C4-2B (cell line): Measurements from ENCODE around the gene SLC25A40.

ENCODE experiments used
- CTCF ChIP-seq: fragments of 450-650 bp; conservative IDR thresholded peaks from 2 replicates; pipeline ENCODE4 v1.5.1; 2017; ENCODE audit warnings: mild to moderate bottlenecking
- ZFX ChIP-seq: fragments of 450-650 bp; IDR thresholded peaks from 2 replicates; pipeline ENCODE4 v1.6.1; 2017

GRCh38 chr7:87912121-87912520, 36.0 kb upstream of the SLC25A40 start:
- TF ChIP-seq ZFX (no peak), CTCF (no peak)
